Activated B cell treated with CpG ODN at 0.5 μM for 24 hours (primary cell): Measurements from ENCODE around the gene MAP3K1. TPM values are rescaled to one million over a fixed set of nuclear protein-coding genes. Genes with fewer than 3 reads are reported as not detected.
A peak's percentile ranks its signal among the peaks of the same experiment; 100 is the strongest.

Source experiments
- ATAC-seq: fragments of 200-7000 bp; cut with Tn5 transposase; one replicate; pipeline ENCODE4 v1.10.0; 2021; ENCODE audit warnings: low read depth, mild to moderate bottlenecking, moderate library complexity
- CTCF ChIA-PET: fragments of 350-600 bp; sonication (Branson Sonifier 250); formaldehyde crosslinking; loops from one replicate; lab custom pipeline; 2021; ENCODE audit warnings: antibody characterized with exemption; lab: Charles Lee
- POLR2A ChIA-PET: fragments of 350-600 bp; sonication (Branson Sonifier 250); formaldehyde crosslinking; loops from one replicate; lab custom pipeline; 2021; ENCODE audit warnings: antibody characterized with exemption; lab: Charles Lee
- DNase-seq: peaks from one replicate; pipeline ENCODE4 v3.0.0; 2022
- H3K27ac Mint-ChIP-seq: one replicate; pipeline ENCODE4 v1.8.0; 2020; ENCODE audit warnings: mixed read lengths
- H3K27me3 Mint-ChIP-seq: one replicate; pipeline ENCODE4 v1.8.0; 2021; ENCODE audit warnings: mixed read lengths
- H3K36me3 Mint-ChIP-seq: one replicate; pipeline ENCODE4 v1.8.0; 2021; ENCODE audit warnings: low read depth, mixed read lengths
- H3K4me1 Mint-ChIP-seq: one replicate; pipeline ENCODE4 v1.8.0; 2021; ENCODE audit warnings: mixed read lengths
- H3K4me3 Mint-ChIP-seq: one replicate; pipeline ENCODE4 v1.8.0; 2020; ENCODE audit warnings: mild to moderate bottlenecking, mixed read lengths
- H3K9me3 Mint-ChIP-seq: one replicate; pipeline ENCODE4 v1.8.0; 2020; ENCODE audit warnings: mixed read lengths
- intact Hi-C: fragments of 100-400 bp; cut with micrococcal nuclease; formaldehyde crosslinking; loops from one replicate; pipeline ENCODE4 v1.15.1; 2024
- total RNA-seq: library from RNA; stranded (reverse); gene quantifications from 2 replicates; pipeline ENCODE4 v1.2.3, GENCODE V29; 2022
- TF ChIP-seq, protein P1 (sequence below): fragments of 200-600 bp; IDR thresholded peaks from one replicate; pipeline ENCODE4 v1.8.0; 2022; ENCODE audit warnings: antibody characterized with exemption, mild to moderate bottlenecking

Gene MAP3K1
- total RNA-seq, 1 donor from 2014 or later: 102 TPM

DNA sequence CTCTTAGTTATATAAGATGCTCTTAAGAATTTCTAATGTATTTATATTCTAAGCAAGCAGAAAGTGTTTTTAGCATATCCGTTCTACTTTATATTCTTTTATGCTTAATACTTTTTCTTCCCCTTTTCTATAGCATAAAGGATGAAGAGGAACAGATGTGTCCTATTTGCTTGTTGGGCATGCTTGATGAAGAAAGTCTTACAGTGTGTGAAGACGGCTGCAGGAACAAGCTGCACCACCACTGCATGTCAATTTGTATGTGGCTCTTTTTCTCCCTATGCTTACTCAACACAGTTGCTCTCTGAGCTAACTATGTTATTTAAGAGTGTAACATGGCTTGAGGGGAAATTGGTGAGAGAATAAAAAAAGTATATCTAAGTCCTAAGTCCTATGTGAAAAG is 56.4 kb downstream of the MAP3K1 start:
- TF ChIP-seq, protein P1, sequence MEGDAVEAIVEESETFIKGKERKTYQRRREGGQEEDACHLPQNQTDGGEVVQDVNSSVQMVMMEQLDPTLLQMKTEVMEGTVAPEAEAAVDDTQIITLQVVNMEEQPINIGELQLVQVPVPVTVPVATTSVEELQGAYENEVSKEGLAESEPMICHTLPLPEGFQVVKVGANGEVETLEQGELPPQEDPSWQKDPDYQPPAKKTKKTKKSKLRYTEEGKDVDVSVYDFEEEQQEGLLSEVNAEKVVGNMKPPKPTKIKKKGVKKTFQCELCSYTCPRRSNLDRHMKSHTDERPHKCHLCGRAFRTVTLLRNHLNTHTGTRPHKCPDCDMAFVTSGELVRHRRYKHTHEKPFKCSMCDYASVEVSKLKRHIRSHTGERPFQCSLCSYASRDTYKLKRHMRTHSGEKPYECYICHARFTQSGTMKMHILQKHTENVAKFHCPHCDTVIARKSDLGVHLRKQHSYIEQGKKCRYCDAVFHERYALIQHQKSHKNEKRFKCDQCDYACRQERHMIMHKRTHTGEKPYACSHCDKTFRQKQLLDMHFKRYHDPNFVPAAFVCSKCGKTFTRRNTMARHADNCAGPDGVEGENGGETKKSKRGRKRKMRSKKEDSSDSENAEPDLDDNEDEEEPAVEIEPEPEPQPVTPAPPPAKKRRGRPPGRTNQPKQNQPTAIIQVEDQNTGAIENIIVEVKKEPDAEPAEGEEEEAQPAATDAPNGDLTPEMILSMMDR: no peak
- no peak for DNase-seq
- no peaks in the 10 kb centered on the region for H3K9me3 Mint-ChIP-seq
- peaks cover 84% of the 10 kb centered on the region for H3K36me3 Mint-ChIP-seq
- POLR2A ChIA-PET: no interaction called here
- peak overlapping the region; percentile 42 for H3K27ac Mint-ChIP-seq
- CTCF ChIA-PET: no interaction called here
- peak; percentile 34 for ATAC-seq
- intact Hi-C loops: loop anchor here (1.0 kb wide), 1 partner anchor 9 kb away; no protein-coding TSS in a partner anchor
- H3K4me3 Mint-ChIP-seq: no peak overlapping the region
- H3K4me1 Mint-ChIP-seq: peaks cover 52% of the 10 kb centered on the region
- H3K27me3 Mint-ChIP-seq: no peaks in the 10 kb centered on the region

DNA sequence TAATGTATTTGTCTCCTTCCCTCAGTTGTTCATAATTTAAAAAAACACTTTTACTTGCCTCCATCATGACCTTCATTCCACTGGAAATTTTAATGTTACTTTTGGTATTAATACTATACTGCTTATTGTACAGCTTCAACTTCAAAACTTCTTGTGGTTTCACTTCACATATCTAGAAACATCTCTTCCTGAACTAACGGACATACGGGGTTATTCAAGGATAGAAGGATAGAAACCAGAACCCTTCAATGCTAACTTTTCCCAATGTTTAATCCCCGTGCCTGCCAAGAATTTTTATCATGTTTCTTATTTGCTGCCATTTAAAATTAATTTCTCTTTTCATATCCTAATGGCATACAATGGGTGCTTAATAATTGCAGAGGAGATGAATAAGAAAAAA is 57.7 kb downstream of the MAP3K1 start:
- intact Hi-C loops: no loop called here
- H3K4me3 Mint-ChIP-seq: no peak overlapping the region
- H3K4me1 Mint-ChIP-seq: peaks cover 52% of the 10 kb centered on the region
- H3K27ac Mint-ChIP-seq: peak overlapping the region; percentile 63
- H3K27me3 Mint-ChIP-seq: no peaks in the 10 kb centered on the region
- TF ChIP-seq, protein P1: no peak
- no peaks in the 10 kb centered on the region for H3K9me3 Mint-ChIP-seq
- CTCF ChIA-PET: interaction anchor here (1.2 to 1.6 kb wide), 2 partner anchors 11 to 608 kb away, joined by 3 read pairs; no protein-coding TSS in a partner anchor
- H3K36me3 Mint-ChIP-seq: peaks cover 87% of the 10 kb centered on the region
- POLR2A ChIA-PET: no interaction called here
- no peak for ATAC-seq
- no peak for DNase-seq

DNA sequence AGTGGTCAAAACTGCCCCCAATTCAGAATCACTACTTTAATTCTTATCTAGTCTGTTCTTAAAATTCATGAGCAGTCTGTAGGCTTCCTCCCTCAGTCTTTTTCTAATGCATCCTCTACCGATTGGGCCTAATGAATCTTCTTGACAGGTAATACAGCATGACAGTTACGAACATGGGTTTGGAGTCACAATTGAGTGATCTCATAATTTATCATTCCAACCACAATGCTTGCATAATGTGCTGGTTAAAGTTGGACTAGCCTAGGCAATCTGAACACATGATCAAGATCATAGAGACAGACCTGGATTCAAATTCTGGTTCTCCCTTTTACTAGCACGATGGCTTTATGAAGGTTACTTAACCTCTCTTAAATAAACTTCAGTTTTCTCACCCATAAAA is 61.0 kb downstream of the MAP3K1 start:
- DNase-seq: no peak
- ATAC-seq: no peak
- H3K4me3 Mint-ChIP-seq: no peak overlapping the region
- no peaks in the 10 kb centered on the region for H3K9me3 Mint-ChIP-seq
- no peaks in the 10 kb centered on the region for H3K27me3 Mint-ChIP-seq
- CTCF ChIA-PET: no interaction called here
- intact Hi-C loops: no loop called here
- H3K27ac Mint-ChIP-seq: peak overlapping the region; percentile 43
- H3K4me1 Mint-ChIP-seq: peaks cover 32% of the 10 kb centered on the region
- H3K36me3 Mint-ChIP-seq: peaks cover 86% of the 10 kb centered on the region
- TF ChIP-seq, protein P1: no peak
- POLR2A ChIA-PET: no interaction called here

DNA sequence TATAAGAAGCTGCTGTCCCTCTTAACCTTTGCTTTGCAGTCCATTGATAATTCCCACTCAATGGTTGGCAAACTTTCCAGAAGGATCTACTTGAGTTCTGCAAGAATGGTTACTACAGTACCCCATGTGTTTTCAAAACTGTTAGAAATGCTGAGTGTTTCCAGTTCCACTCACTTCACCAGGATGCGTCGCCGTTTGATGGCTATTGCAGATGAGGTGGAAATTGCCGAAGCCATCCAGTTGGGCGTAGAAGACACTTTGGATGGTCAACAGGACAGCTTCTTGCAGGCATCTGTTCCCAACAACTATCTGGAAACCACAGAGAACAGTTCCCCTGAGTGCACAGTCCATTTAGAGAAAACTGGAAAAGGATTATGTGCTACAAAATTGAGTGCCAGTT is 66.2 kb downstream of the MAP3K1 start:
- Mint-ChIP-seq H3K36me3 (peaks cover 92% of the 10 kb centered on the region), H3K4me3 (no peak overlapping the region), H3K9me3 (no peaks in the 10 kb centered on the region), H3K4me1 (no peaks in the 10 kb centered on the region), H3K27me3 (no peaks in the 10 kb centered on the region), H3K27ac (peak overlapping the region; percentile 51)
- ChIA-PET CTCF (no interaction called here), POLR2A (no interaction called here)
- TF ChIP-seq, protein P1: no peak
- DNase-seq (no peak), ATAC-seq (no peak)
- intact Hi-C loops: loop anchor here (2.0 kb wide), 1 partner anchor 15 kb away; no protein-coding TSS in a partner anchor

DNA sequence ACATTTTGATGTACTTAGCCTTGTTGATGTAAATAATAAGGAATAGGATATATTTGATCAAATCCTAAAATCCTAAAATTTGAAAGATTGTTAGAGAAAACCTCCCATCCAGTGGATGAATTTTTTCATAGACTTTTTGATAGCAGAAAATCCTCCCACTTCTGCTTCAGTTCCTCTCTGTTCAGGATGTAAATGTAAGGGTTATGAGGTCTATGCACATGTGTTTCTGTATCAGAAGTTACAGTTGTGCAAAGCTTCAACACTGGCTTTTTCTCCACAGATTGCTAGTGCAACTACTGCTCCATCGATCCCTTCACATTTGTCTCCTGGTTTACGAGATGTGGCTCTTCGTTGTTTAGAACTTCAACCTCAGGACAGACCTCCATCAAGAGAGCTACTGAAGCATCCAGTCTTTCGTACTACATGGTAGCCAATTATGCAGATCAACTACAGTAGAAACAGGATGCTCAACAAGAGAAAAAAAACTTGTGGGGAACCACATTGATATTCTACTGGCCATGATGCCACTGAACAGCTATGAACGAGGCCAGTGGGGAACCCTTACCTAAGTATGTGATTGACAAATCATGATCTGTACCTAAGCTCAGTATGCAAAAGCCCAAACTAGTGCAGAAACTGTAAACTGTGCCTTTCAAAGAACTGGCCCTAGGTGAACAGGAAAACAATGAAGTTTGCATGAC is 78.1 kb downstream of the MAP3K1 start:
- Mint-ChIP-seq H3K4me1 (peaks cover 15% of the 10 kb centered on the region), H3K27ac (peak overlapping the region; percentile 57), H3K36me3 (peaks cover 79% of the 10 kb centered on the region), H3K4me3 (no peak overlapping the region), H3K27me3 (no peaks in the 10 kb centered on the region), H3K9me3 (no peaks in the 10 kb centered on the region)
- intact Hi-C loops: loop anchor here (2.0 kb wide), 1 partner anchor 15 kb away; no protein-coding TSS in a partner anchor
- ATAC-seq: peak; percentile 25
- POLR2A ChIA-PET: interaction anchor here (1.5 kb wide), 1 partner anchor 17 kb away, joined by 4 read pairs; no protein-coding TSS in a partner anchor
- DNase-seq: no peak
- TF ChIP-seq, protein P1: no peak
- CTCF ChIA-PET: interaction anchor here (1.2 to 1.5 kb wide), 2 partner anchors 245 to 630 kb away, joined by 4 to 5 read pairs; no protein-coding TSS in a partner anchor
